HG02588 (cell line): ENCODE results near the gene EPC2.
"Not testable (repeated sequence)": the region's sequence is repeated elsewhere in the genome, so short reads cannot be mapped to it uniquely, and the experiment has no call there.

Experiments used
- ATAC-seq: cut with Tn5 transposase; IDR thresholded peaks from one replicate; pipeline ENCODE4 v1.9.1; 2021; ENCODE audit warnings: mild to moderate bottlenecking, moderate library complexity; ENCODE audit not compliant: unreplicated experiment

EPC2 gene

DNA sequence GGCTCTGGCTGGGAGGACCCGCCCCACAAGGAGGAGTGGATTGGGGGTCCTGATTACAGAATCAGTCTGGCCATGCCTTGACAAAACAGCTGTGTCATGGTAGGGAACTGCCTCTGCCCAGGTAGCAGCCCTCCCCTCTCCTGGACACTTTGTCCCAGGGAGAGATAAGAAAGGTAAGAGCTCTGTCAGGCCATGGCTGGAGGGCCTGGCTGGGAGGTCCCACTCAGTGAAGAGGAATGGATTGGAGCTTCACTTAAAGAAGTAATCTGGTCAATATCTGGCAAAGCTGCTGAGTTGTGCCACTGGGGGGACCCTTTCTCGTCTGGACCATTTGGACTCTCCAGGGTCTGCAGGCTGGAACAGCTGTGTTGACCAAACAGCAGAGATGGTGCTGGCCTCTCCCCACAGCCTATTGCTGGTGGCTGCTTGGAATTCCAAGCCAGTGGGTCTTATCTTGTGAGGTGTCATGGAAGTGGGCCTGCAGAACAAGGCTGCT lies 75.4 kb downstream of the EPC2 start:
- no peak for ATAC-seq

DNA sequence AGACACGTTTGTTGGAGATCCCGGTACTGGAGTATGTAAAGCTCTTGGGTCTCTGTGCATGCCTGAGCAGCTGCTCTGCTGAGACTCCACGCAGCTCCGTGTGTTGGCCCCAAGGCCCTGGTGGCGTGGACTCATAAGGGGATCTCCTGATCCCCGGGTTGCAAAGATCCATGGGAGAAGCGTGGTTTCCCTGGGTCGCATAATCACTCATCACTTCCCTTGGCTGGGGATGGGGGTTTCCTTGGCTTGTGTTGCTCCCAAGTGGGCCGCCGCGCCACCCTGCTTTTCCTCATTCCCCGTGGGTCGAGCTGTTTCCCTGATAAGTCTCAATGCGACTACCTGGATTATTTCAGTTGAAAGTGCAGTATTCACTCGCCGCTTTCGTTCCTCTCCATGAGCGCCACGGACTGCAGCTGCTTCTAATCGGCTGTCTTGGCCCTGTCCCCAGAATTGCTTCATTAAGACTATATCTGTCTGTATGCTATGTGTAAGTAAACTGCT lies 76.0 kb downstream of the EPC2 start:
- no peak for ATAC-seq

DNA sequence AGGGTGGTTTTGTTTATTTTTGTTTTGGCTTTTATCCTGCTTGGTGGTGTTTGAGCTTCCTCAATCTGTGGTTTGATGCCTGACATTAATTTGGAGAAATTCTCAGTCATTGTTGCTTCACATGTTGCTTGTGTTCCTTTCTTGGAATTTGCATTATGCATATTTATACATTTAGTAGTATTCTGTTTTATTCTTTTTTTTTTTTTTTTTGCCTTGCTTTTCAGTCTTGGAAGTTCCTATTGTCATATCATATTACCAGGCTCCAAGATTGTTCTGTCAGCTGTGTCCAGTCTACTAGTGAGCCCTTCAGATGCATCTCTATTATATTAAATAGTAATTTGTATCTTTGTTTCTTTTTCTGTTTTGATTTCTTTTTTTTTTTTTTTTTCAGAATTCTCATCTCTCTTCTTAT lies 77.0 kb downstream of the EPC2 start:
- no peak for ATAC-seq

DNA sequence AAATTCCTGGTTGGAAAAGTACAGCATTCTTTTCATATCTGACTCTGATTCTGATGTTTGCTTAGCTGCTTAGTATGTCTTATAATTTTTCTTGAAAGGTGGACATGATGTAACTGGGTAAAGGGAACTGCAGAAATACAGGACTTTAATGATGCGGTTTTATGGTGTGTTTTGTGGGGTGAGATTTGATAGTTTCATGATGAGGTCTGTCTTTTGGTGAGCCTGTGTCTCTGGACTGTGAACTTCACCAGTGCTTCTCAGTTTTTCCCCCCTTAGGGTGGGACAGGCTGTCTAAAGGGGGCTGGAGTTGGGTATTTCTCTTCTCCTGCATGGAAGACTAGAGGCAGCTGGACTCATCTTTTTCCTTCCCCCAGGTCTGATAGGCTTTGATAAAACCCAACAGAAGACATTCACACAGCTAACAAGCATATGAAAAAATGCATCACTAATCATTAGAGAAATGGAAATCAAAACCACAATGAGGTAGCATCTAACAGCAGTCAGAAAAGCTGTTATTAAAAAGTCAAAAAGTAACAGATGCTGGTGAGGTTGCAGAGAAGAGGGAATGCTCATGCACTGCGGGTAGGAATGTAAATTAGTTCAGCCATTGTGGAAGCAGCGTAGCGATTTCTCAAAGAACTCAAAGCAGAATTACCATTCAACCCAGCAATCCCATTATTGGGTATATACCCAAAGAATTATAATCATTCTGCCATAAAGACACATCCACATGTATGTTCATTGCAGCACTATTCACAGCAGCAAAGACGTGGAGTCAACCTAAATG lies 77.6 kb downstream of the EPC2 start:
- ATAC-seq, result no peak

DNA sequence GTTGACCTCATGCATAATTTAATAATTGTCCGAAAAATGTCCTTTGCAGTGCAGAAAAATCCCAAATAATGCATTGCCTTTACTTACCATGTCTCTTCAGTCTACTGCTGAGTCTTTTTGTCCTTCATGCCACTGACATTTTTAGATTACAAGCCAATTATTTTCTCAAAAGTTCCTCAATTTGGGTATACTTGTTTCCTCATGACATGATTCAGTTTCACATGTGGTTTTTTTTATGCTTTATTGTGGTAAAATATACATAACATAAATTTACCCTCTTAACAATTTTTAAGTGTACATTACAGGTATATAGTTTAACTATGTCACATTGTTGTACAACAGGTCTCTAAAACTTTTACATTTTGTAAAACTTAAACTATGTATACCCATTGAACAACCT lies 81.0 kb downstream of the EPC2 start:
- ATAC-seq, result no peak

DNA sequence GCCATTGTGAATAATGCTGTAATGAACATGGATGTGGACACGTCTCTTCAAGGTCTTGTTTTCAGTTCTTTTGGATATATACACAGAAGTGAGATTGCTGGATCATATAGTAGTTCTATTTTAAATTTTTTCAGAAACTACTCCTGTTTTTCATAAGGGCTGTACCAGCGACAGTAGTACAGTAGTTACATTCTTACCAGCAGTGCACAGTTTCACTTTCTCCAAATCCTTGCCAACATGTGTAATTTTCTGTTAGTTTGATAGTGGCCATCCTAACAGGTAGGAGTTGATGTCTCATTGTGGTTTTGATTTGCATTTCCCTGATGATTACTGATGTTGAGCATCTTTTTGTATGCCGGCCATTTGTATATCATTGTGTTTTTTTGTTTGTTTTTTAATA lies 81.7 kb downstream of the EPC2 start:
- ATAC-seq, result peak; percentile 78

DNA sequence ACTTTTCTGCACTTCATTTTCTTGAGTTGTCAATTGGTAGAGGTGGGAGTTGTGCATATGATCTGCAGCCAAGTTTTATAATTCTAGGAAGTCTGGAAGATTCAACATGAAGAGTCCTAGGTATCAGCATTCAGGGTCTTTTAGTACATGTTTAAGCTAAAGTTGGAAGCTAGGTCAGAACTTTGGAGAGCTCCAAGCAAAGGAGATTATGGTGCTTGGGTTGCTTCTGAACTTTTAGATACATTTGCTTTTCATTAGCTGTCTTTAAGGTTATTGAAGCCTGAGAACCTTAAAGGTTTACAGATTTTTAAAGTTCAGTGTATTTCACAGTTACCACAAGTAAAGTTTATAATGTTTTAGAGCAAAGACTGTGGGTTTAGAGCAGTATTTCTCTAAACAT lies 85.5 kb downstream of the EPC2 start:
- no peak for ATAC-seq

DNA sequence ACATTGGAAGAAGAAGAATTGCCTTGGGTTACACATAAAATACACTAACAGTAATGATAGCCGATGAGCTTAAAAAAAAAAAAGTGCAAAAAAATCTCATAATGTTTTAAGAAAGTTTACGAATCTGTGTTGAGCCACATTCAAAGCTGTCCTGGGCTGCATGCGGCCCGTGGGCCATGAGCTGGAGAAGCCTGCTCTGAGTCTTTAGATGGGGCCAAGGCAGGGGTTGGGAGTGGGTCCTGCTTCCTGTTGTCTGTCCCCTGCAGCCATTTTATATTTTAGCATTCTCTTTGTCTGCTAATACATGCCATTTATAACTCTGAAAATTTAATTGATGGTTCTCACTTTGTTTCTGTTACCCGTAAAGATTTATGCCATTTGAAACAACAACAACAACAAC lies 93.2 kb downstream of the EPC2 start:
- no peak for ATAC-seq

DNA sequence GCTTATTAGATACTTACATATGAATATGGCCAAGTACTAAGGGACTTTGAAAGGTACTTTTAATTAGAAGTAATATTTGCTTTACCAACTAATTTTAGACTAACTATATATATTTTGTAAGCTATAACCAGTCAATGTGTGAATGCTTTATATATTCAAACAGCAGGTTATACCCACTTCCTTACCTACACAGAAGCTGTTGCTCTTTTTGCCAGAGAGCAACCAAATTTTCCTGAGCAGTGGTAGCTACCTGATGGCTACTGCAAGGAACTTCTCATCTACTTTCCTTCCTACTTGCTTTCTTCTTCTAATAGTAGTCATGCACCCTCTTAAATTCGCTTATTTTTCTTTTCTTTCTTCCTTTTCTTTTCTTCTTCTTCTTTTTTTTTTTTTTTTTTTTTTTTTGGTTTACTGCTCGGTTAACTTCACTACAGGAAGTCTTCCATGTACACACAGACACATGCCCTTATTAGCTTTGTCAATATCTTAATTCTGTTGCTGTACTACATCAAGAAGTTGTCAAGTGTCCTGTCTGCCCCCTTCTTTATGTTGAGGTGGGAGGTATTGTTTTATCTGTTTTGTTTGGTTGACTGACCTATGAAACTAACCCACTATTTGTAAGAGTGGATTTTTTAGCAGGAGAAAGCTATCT lies 95.0 kb downstream of the EPC2 start:
- no peak for ATAC-seq

DNA sequence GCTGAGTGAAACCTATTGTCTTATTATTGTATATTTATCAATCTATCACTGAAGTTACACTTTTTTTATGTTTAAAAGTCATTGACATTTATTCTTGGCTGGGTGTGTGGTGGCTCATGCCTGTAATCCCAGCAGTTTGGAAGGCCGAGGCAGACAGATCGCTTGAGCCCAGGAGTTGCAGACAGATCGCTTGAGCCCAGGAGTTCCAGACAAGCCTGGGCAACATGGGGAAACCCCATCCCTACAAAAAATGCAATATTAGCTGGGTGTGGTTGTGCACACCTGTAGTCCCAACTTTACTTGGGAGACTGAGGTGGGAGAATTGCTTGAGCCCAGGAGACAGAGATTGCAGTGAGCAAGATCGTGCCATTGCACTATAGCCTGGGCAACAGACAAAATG lies 97.8 kb downstream of the EPC2 start:
- no peak for ATAC-seq

DNA sequence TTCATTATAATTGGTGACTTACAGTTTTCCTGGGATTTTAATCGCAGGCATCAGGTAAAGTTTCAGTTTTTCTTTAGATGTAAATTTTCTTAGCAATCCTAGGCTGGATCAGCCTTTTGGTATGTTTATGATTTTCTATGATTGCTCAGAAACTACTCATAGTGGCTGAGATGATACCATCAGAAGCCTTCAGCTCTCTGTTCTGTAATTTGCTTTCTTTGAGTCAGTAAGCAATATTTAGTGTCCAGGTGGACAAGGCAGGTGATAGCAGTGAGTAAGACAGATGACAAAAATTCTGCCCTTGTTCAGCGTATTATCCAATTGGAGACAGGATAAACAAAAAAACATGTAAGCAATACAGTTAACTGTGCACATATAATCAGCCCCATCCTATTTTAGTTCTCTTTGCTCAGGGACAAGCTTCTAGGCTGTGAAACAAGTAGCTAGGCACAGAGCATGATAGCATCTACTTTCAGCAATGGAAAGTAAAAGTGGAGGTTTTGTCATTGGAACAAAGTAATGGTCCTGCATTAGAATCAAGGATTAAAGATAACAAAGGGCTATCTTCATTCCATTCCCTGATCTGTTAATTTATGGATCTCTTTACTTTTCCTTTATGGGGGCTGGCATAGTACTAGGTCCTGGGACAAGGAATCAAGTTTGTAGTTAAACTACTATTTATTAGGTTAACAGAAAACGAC lies 100.8 kb downstream of the EPC2 start:
- no peak for ATAC-seq

DNA sequence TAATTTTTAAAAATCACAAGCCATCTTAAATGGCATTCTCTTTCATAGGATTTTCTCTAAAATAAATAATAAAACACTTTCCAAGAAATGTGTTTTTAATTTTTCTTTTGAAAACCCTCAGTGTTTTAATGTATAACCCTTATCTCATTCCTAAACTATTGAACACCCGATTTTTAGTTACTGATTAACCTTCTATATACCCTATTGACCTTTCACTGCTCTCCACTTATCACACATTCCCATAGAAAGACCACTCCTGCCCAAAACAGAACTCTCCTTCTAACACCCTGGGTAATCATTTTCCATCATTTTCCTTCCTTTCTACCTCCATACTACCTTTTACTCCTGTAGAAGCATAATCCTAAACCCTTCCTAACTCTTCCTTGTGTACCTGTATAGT lies 102.4 kb downstream of the EPC2 start:
- no peak for ATAC-seq

DNA sequence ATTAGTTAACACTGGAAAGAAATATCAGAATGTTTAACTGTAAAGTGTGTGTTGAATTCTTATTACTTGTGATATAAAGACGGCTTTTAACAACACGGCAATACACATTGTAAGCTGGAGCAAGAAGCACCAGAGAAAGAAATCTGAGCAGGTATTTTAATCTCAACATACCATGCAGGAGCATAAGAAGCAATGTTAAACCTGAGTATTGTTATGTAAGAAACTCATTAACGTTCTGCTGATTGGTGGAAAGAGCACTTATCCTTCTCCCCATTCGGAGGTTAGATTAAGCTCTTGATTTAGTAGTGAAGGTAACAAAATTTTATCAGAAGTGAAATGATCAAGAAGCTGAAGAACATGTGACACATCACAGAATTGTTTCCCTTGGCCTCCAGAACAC lies 107.4 kb downstream of the EPC2 start:
- no peak for ATAC-seq

DNA sequence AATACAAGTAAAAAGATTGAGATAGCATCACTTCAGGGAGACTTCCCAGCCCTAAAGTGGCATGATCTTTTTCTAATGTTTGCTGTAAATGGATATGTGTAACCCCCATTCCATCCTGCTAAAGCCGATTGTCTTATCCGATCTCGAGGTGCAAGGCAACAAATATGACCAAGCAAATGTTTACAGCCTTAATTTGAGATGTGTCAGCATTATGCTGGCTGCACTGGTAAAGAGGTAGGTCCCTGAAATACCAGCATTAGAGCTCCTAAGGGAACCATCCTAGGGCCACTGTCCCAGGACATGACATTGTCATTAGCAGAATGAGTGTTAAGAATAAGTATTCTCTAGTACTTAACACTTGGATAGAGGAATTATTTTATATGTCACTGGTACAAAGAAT lies 108.4 kb downstream of the EPC2 start:
- ATAC-seq, result no peak

DNA sequence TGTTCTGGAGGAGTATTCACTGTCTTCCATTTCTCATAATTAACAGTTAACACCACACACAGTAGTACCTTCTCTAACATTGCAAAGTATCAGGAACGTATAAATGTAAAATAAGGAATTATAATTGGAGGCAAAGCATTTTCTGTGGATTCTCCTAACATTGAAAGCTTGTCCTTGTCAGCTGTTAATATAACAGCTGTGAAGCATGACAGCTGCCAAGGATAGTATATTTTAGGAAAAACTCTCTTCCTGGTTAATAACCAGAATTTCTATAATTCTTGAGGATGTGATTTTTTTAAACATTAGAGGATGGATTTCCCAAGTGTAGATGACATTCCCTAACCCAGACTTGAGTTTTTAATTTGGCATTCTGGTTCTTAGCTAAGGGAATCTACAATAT lies 110.3 kb downstream of the EPC2 start:
- no peak for ATAC-seq

DNA sequence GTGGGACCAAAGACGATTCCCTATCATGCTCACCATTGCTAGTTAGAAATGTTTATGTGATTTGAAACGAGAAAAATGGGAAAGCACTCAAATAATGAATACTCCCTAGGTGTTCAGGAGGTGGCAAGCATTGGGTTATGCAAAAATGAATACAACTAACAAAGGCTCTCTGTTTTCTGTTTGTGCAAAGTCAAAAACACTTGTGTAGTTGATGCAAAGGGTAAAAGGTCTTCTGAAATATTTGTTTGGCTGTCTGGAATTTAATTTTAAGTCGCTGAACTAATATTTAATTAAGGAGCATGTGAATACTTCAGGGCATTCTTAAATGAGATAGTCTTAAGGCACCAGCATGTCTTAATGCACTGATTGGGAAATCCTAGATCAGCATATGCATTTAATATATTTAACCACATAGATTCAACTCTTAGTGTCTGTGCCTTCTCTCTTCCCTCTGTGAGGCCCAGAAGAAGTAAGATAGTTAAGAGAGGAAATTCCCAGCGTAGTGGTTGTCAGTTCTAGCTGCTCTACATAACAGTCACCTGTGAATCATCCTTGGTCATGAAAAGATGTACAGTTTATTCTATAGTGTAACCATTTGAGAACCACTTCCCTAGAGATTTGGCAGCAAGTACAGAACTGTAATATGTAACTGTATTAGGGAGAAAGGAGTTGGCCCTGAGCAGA lies 111.9 kb downstream of the EPC2 start:
- no peak for ATAC-seq

DNA sequence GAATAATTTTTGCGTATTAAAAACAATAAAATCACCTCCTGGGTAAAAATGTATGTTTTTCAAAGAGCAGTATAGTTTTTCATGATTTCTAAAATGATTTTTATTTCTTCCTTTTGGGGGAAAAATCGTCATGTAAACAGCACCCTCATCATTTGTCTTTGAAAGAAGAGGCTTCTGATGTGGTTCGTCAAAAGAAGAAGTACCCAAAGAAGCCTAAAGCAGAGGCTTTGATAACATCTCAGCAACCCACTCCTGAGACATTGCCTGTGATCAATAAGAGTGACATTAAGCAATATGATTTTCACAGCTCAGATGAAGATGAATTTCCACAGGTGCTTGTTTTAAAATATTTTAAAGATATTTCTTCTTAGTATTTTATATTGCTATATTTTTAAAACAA lies 120.3 kb downstream of the EPC2 start:
- no peak for ATAC-seq

DNA sequence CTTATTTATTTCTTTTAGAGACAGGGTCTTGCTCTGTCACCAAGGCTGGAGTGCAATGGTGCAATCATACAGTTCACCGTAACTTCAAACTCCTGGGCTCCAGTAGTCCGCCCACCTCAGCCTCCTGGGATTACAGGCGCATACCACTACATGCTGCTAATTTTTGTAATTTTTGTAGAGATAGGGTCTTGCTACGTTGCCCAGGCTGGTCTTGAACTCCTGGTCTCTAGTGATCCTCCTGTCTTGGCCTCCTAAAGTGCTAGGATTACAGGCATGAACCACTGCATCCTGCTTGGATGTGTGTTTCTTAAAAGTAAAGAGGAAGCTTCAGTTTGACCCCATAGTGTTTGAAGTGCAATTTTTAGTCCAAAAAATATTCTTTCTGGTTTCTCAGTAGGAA lies 125.5 kb downstream of the EPC2 start:
- ATAC-seq, result no peak

DNA sequence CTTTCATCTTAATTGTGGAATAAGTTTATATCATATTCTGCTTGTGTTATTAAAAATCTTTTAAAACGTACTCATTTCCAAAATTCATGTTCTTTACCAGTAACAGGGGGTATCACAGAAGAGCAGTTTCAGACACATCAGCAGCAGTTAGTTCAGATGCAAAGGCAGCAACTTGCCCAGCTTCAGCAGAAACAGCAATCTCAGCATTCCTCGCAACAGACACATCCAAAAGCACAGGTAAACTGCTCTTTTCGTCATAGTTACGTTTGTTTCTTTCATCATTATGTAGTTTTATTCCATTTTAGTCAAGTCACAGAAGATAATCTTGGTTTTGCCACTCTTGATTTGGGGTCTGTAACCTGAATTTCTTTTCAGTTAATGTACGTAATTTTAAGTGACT lies 137.0 kb downstream of the EPC2 start:
- no peak for ATAC-seq

DNA sequence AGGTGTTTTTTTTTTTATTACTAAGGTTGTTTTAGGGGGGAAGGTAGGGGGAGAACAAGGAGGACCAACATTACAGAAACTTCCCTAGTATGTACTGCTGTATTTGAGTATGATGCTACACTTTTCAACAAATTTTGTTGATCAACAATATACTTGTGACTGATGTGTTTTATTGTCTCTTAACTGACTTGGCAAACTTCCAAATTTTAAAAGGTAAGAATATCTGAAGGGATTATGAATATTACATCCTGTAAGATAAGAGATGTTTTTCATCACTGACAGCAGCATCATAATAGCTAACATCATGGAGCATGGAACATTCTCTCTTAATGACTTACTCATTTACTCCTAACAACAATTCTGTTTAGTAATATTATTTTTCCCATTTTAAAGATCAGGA lies 144.5 kb downstream of the EPC2 start:
- ATAC-seq, result no peak

DNA sequence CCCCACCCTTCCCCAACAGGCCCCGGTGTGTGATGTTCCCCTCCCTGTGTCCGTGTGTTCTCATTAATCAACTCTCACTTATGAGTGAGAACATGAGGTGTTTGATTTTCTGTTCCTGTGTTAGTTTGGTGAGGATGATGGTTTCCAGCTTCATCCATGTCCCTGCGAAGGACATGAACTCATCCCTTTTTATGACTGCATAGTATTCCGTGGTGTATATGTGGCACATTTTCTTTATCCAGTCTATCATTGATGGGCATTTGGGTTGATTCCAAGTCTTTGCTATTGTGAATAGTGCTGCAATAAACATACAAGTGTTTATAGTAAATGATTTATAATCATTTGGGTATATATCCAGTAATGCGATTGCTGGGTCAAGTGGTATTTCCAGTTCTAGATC lies 145.6 kb downstream of the EPC2 start:
- ATAC-seq, result not testable (repeated sequence)
